NCI-H1105 treated with DMSO at 0.1 percent for 48 hours (cell line): Measurements from ENCODE around the gene AOC2.
"Not testable (repeated sequence)": the region's sequence is repeated elsewhere in the genome, so short reads cannot be mapped to it uniquely, and the experiment has no call there.

Source experiments
- DNase-seq: peaks from one replicate; lab custom pipeline; 2025; lab: John Stamatoyannopoulos, UW

The AOC2 gene

DNA sequence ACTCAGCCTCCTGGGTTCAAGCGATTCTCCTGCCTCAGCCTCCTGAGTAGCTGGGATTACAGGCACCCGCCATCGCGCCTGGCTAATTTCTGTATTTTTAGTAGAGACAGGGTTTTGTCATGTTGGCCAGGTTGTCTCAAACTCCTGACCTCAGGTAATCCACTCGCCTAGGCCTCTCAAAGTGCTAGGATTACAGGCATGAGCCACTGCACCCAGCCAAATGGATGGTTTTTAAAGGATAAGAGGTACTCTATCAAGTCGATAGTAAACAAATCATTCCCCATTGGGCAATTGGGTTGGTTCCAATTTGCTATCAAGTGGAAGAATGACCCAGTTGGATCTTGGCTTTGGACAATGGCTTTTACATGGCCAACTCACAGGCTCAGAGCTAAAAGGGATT lies 37.3 kb downstream of the AOC2 start:
- not testable (repeated sequence) for DNase-seq

DNA sequence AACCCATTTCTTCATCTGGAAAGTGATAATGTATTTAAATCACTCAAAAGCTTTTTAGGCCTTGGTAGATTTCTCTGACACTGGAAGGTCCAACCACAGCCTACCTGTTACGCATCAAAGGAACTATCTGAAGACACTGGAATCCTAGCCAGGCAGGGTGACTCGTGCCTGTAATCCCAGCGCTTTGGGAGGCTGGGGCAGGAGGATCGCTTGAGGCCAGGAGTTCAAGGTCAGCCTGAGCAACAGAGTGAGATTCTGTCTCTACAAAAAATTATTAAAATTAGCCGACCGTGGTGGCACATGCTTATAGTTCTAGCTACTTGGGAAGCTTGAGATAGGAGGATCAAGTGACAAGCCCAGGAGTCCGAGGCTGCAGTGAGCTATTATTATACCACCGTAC lies 37.8 kb downstream of the AOC2 start:
- no peak for DNase-seq

DNA sequence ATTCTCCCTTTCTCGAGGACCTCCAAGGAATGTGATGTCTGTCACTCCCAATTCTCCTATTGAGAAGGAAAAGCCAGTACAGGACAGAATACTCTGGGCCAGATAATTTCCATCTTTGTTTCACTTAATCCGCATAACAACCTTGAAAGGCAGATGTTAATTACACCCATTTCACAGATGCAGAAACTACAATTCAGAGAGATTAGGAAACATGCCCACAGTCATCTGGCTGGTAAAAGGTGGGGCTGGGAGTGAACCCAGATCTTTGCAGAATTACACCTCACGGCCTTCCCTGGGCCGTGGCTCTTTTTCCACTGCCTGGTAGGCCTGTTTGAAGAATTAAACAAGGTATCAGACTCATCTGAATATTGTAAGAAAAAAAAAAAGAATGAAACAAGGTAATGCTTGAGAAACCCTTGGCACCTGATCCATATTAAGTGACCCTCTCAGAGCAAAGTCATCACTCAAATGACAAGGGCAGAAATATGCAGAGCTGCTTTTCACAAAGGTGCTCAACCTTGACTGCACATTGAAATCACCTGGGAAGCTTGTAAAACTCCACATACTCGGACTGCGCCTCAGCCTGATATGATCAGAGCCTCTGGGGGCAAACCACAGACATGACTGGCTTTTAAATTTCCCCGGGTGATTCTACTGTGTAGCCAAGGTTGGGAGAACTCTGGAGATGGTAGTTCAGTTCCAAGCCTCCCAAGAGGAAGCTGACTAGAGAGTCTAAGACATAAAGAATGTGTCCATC lies 39.6 kb downstream of the AOC2 start:
- no peak for DNase-seq

DNA sequence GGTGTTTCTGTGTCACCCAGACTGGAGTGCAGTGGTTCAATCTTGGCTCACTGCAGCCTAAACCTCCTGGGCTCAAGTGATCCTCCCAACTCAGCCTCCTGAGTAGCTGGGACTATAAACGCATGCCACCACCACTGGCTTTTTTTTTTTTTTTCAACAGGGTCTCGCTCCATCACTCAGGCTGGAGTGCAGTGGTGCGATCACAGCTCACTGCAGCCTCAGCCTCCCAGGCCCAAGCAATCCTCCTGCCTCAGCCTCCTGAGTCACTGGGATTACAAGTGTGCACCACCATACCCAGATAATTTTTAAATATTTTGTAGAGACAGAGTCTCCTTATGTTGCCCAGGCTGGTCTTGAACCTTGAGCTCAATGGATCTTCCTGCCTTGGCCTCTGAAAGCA lies 41.4 kb downstream of the AOC2 start:
- DNase-seq = not testable (repeated sequence)

DNA sequence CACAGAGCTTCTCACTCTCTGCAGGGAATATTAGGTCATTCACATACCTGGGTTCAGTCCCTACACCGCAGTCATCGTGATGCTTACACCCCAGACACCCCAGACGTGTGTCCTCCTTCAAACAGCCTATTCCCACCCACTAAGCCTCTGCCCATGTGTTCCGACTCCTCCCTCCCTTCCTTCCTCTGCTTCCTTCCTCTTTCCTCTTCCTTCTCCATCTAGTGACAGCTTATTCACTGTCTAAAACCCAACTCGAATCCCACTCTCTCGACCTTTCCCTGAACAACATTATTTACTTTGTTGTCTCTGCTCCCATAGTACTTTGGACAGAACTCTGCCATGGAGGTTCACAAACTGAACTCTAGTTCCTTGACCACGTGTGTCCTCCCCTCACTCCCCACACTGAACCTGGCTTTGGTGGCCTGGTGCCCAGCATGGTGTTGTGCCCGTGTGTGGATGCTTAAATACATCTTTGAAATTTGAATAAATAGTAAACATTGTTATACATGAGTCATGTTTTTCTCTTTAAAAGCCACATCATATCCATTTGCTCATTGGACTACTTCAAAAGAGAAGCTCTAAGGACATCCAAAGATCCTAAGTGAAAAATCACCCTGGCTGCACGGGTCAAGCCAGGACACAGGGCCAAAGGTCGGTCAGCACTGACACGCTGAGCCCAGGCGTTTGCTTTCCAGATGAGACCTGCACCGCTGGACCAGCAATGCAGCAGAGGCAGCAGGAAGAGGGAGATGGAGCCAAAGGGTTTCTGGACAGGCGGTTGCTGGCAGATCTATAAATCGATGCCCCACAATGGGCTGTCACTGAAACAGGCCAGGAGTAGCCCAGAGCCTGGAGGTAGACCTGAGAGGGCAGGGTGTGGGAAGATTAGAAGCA lies 42.1 kb downstream of the AOC2 start:
- DNase-seq = no peak

DNA sequence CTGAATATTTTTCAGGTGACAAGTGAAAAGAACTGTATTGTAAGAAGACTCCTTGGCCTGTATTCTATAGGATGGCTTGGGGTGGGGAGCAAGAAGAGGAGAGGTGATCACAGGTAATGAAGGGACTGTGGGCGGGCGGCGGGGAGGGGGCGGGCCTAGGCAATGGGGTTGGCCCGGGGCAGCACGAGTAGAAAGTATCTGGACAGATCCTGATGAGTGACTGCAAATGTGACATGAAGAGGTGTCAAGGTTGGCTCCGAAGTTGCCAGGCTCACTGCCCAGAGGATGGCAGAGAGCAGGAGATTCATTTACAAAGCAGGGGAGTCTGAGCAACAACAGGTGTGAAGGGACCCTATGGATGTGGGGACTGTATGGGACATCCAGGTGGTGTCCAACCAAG lies 45.4 kb downstream of the AOC2 start:
- no peak for DNase-seq

DNA sequence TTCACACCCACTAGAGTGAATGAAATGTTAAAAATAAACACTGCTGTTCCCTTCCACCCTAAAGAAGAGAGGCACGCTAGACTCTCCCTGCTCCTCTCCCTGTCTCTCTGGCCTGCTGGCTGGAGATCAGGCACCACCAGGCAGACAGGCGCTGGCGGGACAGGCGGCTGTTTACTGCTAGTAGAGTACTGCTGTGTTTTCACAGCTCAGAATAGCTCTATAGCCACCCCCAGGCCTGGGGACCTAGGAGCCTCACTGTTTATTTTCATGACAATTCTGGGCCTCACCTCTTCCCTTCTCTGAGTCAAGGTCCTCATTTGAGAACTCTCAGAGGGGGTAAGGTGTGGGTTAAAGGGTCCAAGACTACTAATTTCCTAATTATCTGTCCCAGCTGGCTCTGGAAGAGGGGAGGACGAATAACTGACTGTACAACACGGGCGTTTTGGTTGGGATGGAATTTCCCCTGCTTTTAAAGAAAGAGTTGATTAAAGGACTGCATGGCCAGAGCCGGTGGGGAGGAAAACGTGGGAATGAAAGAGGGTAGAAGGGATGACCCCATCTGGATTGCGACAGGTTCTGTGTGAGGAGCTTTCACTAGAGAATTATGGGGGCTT lies 47.3 kb downstream of the AOC2 start:
- no peak for DNase-seq

DNA sequence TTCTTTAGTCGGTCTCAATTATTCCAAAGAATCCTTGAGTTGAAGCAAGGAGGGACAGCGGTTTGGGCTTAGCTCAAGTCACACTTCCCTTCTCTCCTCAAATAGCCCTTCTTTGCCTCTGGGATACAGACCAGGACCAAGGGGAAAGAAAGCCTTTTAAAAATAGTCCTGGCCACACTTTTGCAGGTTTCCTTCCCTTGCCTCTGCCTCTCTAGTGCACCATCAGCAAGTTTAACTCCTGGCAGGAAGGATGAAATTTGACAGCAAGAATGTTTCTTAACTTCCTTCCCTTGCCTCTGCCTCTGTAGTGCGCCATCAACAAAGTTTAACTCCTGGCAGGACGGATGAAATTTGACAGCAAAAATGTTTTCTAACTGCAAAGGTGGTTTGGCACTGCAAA lies 49.0 kb downstream of the AOC2 start:
- DNase-seq = no peak

DNA sequence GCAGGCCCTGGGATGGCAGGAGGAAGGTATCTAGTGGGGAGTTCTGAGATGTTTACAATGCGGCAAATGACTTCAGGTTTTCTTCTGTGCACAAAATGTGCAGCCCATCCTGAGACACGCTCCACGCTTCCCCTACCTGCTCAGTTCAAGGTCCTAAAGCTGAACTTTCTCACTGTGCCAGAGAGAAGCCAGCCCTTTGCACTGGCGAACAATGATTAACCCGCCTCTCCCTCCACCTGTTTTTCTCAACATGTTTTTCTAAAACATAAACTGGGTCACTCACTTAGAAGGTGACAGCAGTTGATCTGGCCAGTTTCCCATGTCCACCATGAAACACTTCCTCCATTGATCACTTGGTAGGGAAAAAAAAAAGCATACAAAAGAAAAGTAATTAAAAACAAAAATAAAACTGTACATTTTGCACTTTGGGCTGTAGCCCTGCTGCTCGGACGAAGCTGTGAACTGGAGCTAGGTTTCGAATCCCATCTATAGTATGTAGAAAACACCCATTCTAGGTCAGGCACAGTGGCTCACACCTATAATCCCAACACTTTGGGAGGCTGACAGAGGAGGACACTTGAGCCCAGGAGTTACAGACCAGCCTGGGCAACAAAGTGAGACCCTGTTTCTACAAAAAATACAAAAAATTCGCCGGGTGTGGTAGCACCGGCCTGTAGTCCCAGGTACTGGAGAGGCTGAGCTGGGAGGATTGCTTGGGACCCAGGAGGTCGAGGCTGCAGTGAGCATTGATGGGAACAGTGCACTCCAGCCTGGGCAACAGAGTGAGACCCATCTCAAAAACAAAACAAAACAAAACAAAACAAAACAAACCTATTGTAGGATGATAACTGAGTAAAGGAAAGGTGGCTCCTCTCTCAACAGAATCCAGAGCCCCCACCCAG lies 50.2 kb downstream of the AOC2 start:
- DNase-seq = no peak

DNA sequence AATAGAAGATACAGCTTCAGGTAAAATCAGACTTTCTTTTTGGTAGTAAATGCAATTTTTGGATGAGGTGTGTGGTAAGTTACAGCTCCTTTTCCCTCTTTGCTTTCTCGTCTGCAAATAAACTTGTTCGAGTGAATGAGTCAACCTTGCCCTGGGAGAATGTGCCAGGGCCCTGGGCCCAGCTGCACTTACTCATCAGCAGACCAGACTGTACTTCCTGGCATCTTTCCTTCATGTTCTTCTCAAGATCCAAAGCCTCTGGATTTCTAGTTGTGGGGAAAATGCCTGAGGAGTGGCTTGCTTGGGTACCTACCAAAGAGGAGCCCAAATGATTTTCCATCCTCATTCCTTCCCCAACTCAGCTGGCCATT lies 50.8 kb downstream of the AOC2 start:
- DNase-seq = no peak

DNA sequence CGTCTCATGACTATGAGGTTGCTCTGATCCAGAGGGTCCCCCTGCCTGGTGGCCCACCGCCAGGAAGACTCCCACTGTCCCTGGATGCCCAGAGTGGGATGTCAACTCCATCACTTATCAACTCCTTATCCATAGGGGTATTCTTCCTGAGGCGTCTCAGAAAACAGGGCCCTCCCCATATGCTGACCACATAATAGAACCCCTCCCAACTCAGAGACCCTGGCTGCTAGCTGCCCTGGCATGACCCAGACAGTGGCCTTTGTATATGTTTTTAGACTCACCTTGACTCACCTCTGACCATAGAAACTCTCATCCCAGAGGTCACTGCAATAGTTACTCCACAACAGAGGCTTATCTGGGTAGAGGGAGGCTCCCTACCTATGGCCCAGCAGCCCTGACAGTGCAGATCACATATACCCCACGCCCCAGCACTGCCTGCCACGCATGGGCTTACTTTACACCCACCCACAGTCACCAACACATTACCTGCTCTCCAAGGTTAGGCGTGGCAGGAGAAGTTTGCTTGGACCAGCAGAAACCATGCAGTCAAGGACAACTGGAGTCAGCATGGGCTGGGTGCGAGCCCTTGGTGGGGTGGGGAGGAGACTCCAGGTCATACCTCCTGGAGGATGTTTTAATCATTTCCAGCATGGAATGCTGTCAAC lies 53.9 kb downstream of the AOC2 start:
- no peak for DNase-seq

DNA sequence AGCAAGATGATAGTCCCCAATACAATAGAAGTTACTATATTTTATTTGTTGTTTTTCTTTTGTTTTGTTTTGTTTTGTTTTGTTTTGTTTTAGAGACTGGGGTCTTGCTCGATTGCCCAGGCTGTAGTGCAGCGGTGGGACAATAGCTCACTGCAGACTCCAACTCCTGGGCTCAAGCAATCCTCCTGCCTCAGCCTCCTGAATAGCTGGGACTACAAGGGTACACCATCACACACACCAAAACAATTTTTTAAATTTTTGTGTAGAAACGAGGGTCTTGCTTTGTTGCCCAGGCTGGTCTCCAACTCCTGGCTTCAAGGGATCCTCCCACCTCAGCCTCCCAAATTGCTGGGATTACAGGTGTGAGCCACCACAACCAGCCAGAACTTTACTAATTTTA lies 55.6 kb downstream of the AOC2 start:
- DNase-seq = not testable (repeated sequence)
